GM23338 (cell line): ENCODE results near the gene GRIN3A. TPM values are rescaled to one million over a fixed set of nuclear protein-coding genes. Genes with fewer than 3 reads are reported as not detected.

Source experiments
- ATAC-seq: fragments of 200-7000 bp; cut with Tn5 transposase; 3 replicates; pipeline ENCODE4 v1.9.1; 2020
- DNase-seq: peaks from one replicate; pipeline ENCODE4 v3.0.0-alpha.2; 2015; ENCODE audit warnings: low spot score
- H2AFZ ChIP-seq: fragments of 200-600 bp; sonication (generic); 2 replicates; pipeline ENCODE4 v1.8.0; 2016; ENCODE audit warnings: antibody characterized with exemption, mild to moderate bottlenecking, moderate library complexity
- H3F3A ChIP-seq: fragments of 200-600 bp; sonication (generic); replicated peaks from 2 replicates; pipeline ENCODE4 v1.8.0; 2017; ENCODE audit warnings: antibody characterized with exemption, mixed run types, low read depth
- H3K27ac ChIP-seq: fragments of 200-600 bp; sonication (generic); 2 replicates; pipeline ENCODE4 v1.6.1; 2016; ENCODE audit warnings: low read depth
- H3K27me3 ChIP-seq: fragments of 200-600 bp; sonication (generic); 2 replicates; pipeline ENCODE4 v1.8.0; 2016; ENCODE audit warnings: mild to moderate bottlenecking, mixed run types, moderate library complexity; ENCODE audit not compliant: insufficient read depth
- H3K36me3 ChIP-seq: fragments of 200-600 bp; sonication (generic); 2 replicates; pipeline ENCODE4 v1.8.0; 2016; ENCODE audit warnings: mild to moderate bottlenecking; ENCODE audit not compliant: insufficient read depth
- H3K4me1 ChIP-seq: fragments of 200-600 bp; sonication (generic); 2 replicates; pipeline ENCODE4 v1.8.0; 2016; ENCODE audit warnings: mild to moderate bottlenecking, moderate library complexity; ENCODE audit not compliant: insufficient read depth
- H3K4me2 ChIP-seq: fragments of 200-600 bp; sonication (generic); 2 replicates; pipeline ENCODE4 v1.7.1; 2017; ENCODE audit warnings: mixed run types
- H3K4me3 ChIP-seq: fragments of 200-600 bp; sonication (generic); 2 replicates; pipeline ENCODE4 v1.6.1; 2016; ENCODE audit warnings: mixed run types
- H3K79me2 ChIP-seq: fragments of 200-600 bp; sonication (generic); replicated peaks from 2 replicates; pipeline ENCODE4 v1.8.0; 2017; ENCODE audit warnings: mild to moderate bottlenecking; ENCODE audit not compliant: insufficient read depth
- H3K9me2 ChIP-seq: fragments of 200-600 bp; sonication (generic); 2 replicates; pipeline ENCODE4 v1.8.0; 2017; ENCODE audit not compliant: insufficient read depth
- H4K20me1 ChIP-seq: fragments of 200-600 bp; sonication (generic); replicated peaks from 2 replicates; pipeline ENCODE4 v1.8.0; 2017; ENCODE audit warnings: mild to moderate bottlenecking; ENCODE audit not compliant: insufficient read depth
- H3K27ac Mint-ChIP-seq: 2 replicates; pipeline ENCODE4 v1.8.0; 2020; ENCODE audit warnings: inconsistent platforms, mild to moderate bottlenecking, moderate library complexity, mixed read lengths
- H3K27me3 Mint-ChIP-seq: 3 replicates; pipeline ENCODE4 v1.8.0; 2022; ENCODE audit warnings: low read depth, mild to moderate bottlenecking, moderate library complexity, mixed read lengths, inconsistent platforms; ENCODE audit not compliant: insufficient read depth, poor library complexity
- H3K36me3 Mint-ChIP-seq: 3 replicates; pipeline ENCODE4 v1.8.0; 2021; ENCODE audit warnings: low read depth, mild to moderate bottlenecking, inconsistent platforms, moderate library complexity, mixed read lengths
- H3K4me1 Mint-ChIP-seq: 3 replicates; pipeline ENCODE4 v1.8.0; 2020; ENCODE audit warnings: mild to moderate bottlenecking, inconsistent platforms, mixed read lengths
- H3K4me3 Mint-ChIP-seq: 3 replicates; pipeline ENCODE4 v1.8.0; 2021; ENCODE audit warnings: moderate library complexity, mild to moderate bottlenecking, inconsistent platforms, mixed read lengths
- H3K9me3 Mint-ChIP-seq: 3 replicates; pipeline ENCODE4 v1.8.0; 2020; ENCODE audit warnings: moderate library complexity, mild to moderate bottlenecking, inconsistent platforms, mixed read lengths
- CREB1 ChIP-seq: fragments of 250-450 bp; sonication (Bioruptor Pico); IDR thresholded peaks from 2 replicates; pipeline ENCODE4 v1.5.0; 2020; ENCODE audit warnings: low read depth, mild to moderate bottlenecking, moderate library complexity
- EZH2 ChIP-seq: fragments of 200-600 bp; sonication (generic); IDR thresholded peaks from one replicate; pipeline ENCODE4 v1.8.0; 2017; ENCODE audit warnings: antibody characterized with exemption, mild to moderate bottlenecking, low read depth; ENCODE audit not compliant: unreplicated experiment
- EZH2phosphoT487 ChIP-seq: fragments of 200-600 bp; sonication (generic); IDR thresholded peaks from one replicate; pipeline ENCODE4 v1.8.1; 2018; ENCODE audit warnings: antibody characterized with exemption; ENCODE audit not compliant: unreplicated experiment
- JUNB ChIP-seq: IDR thresholded peaks from one replicate; pipeline ENCODE4 v1.6.1; 2016; ENCODE audit warnings: antibody characterized with exemption; ENCODE audit not compliant: unreplicated experiment
- NANOG ChIP-seq: IDR thresholded peaks from 2 replicates; pipeline ENCODE4 v1.6.1; 2016; ENCODE audit warnings: antibody characterized with exemption, borderline replicate concordance
- POLR2AphosphoS5 ChIP-seq: IDR thresholded peaks from 2 replicates; pipeline ENCODE4 v1.6.1; 2016; ENCODE audit warnings: antibody characterized with exemption, low read depth
- STAT1 ChIP-seq: IDR thresholded peaks from one replicate; pipeline ENCODE4 v1.6.1; 2016; ENCODE audit warnings: antibody characterized with exemption; ENCODE audit not compliant: unreplicated experiment
- ZNF114 ChIP-seq: fragments of 250-450 bp; sonication (Bioruptor Pico); IDR thresholded peaks from 2 replicates; pipeline ENCODE4 v1.5.0; 2020; ENCODE audit warnings: mild to moderate bottlenecking, moderate library complexity
- polyA plus RNA-seq: library from polyadenylated mRNA; unstranded; fragments of >200 nt; fragmentation: Nextera tagmentation; extraction: Ambion mirVana; gene quantifications from 2 replicates; pipeline ENCODE4 v1.2.1, GENCODE V29; 2016
- total RNA-seq: library from RNA; depleted of rRNA; stranded (reverse); fragments of >200 nt; shearing (Covaris generic); gene quantifications from 2 replicates; pipeline ENCODE4 v1.2.3, GENCODE V29; 2014
- TF ChIP-seq, protein P1 (sequence below): IDR thresholded peaks from 2 replicates; pipeline ENCODE4 v1.6.1; 2016; ENCODE audit warnings: antibody characterized with exemption
- TF ChIP-seq, protein P2 (sequence below): fragments of 250-450 bp; sonication (Bioruptor Pico); IDR thresholded peaks from 2 replicates; pipeline ENCODE4 v1.5.0; 2020; ENCODE audit warnings: mild to moderate bottlenecking, moderate library complexity
- TF ChIP-seq, protein P3 (sequence below), 2 experiments: fragments of 200-600 bp in 1 of 2; sonication (generic) in 1 of 2; conservative IDR thresholded peaks; 2 replicates each; pipeline versions ENCODE4 v1.5.1 to v1.6.1; 2016 to 2017; ENCODE audit warnings: antibody characterized with exemption in 2 of 2, low read depth in 2 of 2, mild to moderate bottlenecking in 2 of 2, moderate library complexity in 1 of 2
- TF ChIP-seq, protein P4 (sequence below): IDR thresholded peaks from one replicate; pipeline ENCODE4 v1.6.1; 2018; ENCODE audit warnings: antibody characterized with exemption; ENCODE audit not compliant: unreplicated experiment

GRIN3A gene
- total and polyA plus RNA-seq, 2 experiments from 2014 or later, result 0.03 to 0.05 TPM

DNA sequence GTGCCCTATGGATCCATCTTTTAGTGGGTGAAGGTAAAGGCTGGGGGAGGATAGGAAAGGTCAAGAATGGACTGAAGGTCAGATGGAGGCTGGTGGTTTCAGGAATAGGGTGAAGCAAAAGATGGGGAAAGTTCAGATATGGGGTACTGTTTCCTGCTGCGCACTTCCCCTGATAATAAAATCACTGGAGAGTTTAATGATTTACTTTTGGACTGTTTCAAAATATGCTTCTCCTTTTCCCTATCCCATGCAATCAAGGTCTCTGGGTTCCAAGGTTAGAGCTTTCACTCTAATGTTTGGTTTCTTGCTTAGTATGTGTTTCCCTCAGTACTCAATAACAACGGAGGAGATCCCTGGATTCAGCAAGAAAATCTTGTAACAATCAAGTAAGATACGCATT, 132.9 kb downstream of the GRIN3A start:
- no peak overlapping the region for H2AFZ ChIP-seq
- H3K4me1 Mint-ChIP-seq, result peaks cover 5% of the 10 kb centered on the region; the same call in 2 of the 3 replicates
- no peak overlapping the region for H3K4me3 ChIP-seq
- TF ChIP-seq CREB1 (CRISPR knock-in tag), result no peak
- TF ChIP-seq, protein P1, sequence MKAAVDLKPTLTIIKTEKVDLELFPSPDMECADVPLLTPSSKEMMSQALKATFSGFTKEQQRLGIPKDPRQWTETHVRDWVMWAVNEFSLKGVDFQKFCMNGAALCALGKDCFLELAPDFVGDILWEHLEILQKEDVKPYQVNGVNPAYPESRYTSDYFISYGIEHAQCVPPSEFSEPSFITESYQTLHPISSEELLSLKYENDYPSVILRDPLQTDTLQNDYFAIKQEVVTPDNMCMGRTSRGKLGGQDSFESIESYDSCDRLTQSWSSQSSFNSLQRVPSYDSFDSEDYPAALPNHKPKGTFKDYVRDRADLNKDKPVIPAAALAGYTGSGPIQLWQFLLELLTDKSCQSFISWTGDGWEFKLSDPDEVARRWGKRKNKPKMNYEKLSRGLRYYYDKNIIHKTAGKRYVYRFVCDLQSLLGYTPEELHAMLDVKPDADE, result no peak
- TF ChIP-seq, protein P2, sequence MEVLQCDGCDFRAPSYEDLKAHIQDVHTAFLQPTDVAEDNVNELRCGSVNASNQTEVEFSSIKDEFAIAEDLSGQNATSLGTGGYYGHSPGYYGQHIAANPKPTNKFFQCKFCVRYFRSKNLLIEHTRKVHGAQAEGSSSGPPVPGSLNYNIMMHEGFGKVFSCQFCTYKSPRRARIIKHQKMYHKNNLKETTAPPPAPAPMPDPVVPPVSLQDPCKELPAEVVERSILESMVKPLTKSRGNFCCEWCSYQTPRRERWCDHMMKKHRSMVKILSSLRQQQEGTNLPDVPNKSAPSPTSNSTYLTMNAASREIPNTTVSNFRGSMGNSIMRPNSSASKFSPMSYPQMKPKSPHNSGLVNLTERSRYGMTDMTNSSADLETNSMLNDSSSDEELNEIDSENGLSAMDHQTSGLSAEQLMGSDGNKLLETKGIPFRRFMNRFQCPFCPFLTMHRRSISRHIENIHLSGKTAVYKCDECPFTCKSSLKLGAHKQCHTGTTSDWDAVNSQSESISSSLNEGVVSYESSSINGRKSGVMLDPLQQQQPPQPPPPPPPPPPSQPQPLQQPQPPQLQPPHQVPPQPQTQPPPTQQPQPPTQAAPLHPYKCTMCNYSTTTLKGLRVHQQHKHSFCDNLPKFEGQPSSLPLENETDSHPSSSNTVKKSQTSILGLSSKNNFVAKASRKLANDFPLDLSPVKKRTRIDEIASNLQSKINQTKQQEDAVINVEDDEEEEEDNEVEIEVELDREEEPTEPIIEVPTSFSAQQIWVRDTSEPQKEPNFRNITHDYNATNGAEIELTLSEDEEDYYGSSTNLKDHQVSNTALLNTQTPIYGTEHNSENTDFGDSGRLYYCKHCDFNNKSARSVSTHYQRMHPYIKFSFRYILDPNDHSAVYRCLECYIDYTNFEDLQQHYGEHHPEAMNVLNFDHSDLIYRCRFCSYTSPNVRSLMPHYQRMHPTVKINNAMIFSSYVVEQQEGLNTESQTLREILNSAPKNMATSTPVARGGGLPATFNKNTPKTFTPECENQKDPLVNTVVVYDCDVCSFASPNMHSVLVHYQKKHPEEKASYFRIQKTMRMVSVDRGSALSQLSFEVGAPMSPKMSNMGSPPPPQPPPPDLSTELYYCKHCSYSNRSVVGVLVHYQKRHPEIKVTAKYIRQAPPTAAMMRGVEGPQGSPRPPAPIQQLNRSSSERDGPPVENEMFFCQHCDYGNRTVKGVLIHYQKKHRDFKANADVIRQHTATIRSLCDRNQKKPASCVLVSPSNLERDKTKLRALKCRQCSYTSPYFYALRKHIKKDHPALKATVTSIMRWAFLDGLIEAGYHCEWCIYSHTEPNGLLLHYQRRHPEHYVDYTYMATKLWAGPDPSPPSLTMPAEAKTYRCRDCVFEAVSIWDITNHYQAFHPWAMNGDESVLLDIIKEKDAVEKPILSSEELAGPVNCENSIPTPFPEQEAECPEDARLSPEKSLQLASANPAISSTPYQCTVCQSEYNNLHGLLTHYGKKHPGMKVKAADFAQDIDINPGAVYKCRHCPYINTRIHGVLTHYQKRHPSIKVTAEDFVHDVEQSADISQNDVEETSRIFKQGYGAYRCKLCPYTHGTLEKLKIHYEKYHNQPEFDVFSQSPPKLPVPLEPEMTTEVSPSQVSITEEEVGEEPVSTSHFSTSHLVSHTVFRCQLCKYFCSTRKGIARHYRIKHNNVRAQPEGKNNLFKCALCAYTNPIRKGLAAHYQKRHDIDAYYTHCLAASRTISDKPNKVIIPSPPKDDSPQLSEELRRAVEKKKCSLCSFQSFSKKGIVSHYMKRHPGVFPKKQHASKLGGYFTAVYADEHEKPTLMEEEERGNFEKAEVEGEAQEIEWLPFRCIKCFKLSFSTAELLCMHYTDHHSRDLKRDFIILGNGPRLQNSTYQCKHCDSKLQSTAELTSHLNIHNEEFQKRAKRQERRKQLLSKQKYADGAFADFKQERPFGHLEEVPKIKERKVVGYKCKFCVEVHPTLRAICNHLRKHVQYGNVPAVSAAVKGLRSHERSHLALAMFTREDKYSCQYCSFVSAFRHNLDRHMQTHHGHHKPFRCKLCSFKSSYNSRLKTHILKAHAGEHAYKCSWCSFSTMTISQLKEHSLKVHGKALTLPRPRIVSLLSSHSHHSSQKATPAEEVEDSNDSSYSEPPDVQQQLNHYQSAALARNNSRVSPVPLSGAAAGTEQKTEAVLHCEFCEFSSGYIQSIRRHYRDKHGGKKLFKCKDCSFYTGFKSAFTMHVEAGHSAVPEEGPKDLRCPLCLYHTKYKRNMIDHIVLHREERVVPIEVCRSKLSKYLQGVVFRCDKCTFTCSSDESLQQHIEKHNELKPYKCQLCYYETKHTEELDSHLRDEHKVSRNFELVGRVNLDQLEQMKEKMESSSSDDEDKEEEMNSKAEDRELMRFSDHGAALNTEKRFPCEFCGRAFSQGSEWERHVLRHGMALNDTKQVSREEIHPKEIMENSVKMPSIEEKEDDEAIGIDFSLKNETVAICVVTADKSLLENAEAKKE (CRISPR knock-in tag), result no peak
- TF ChIP-seq, protein P3, sequence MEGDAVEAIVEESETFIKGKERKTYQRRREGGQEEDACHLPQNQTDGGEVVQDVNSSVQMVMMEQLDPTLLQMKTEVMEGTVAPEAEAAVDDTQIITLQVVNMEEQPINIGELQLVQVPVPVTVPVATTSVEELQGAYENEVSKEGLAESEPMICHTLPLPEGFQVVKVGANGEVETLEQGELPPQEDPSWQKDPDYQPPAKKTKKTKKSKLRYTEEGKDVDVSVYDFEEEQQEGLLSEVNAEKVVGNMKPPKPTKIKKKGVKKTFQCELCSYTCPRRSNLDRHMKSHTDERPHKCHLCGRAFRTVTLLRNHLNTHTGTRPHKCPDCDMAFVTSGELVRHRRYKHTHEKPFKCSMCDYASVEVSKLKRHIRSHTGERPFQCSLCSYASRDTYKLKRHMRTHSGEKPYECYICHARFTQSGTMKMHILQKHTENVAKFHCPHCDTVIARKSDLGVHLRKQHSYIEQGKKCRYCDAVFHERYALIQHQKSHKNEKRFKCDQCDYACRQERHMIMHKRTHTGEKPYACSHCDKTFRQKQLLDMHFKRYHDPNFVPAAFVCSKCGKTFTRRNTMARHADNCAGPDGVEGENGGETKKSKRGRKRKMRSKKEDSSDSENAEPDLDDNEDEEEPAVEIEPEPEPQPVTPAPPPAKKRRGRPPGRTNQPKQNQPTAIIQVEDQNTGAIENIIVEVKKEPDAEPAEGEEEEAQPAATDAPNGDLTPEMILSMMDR (conservative IDR thresholded peaks at IDR 0.05; ENCODE audit: low read depth in 2 of 2), result no peak
- no peak for TF ChIP-seq POLR2AphosphoS5
- no peak for TF ChIP-seq NANOG
- no peak for TF ChIP-seq ZNF114
- no peak for TF ChIP-seq EZH2
- no peak for TF ChIP-seq EZH2phosphoT487
- no peak for TF ChIP-seq JUNB
- TF ChIP-seq STAT1, result no peak
- TF ChIP-seq, protein P4, sequence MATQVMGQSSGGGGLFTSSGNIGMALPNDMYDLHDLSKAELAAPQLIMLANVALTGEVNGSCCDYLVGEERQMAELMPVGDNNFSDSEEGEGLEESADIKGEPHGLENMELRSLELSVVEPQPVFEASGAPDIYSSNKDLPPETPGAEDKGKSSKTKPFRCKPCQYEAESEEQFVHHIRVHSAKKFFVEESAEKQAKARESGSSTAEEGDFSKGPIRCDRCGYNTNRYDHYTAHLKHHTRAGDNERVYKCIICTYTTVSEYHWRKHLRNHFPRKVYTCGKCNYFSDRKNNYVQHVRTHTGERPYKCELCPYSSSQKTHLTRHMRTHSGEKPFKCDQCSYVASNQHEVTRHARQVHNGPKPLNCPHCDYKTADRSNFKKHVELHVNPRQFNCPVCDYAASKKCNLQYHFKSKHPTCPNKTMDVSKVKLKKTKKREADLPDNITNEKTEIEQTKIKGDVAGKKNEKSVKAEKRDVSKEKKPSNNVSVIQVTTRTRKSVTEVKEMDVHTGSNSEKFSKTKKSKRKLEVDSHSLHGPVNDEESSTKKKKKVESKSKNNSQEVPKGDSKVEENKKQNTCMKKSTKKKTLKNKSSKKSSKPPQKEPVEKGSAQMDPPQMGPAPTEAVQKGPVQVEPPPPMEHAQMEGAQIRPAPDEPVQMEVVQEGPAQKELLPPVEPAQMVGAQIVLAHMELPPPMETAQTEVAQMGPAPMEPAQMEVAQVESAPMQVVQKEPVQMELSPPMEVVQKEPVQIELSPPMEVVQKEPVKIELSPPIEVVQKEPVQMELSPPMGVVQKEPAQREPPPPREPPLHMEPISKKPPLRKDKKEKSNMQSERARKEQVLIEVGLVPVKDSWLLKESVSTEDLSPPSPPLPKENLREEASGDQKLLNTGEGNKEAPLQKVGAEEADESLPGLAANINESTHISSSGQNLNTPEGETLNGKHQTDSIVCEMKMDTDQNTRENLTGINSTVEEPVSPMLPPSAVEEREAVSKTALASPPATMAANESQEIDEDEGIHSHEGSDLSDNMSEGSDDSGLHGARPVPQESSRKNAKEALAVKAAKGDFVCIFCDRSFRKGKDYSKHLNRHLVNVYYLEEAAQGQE, result no peak
- H3K79me2 ChIP-seq, result no peaks in the 10 kb centered on the region
- no peak for ATAC-seq
- H3K36me3 Mint-ChIP-seq, result no peaks in the 10 kb centered on the region
- no peak for DNase-seq
- no peak overlapping the region for H3K27ac ChIP-seq
- no peak overlapping the region for H3K4me2 ChIP-seq
- H3K4me1 ChIP-seq, result no peaks in the 10 kb centered on the region
- H3K4me3 Mint-ChIP-seq, result no peak overlapping the region
- no peak overlapping the region for H3K27ac Mint-ChIP-seq
- no peaks in the 10 kb centered on the region for H3K27me3 Mint-ChIP-seq
- no peaks in the 10 kb centered on the region for H3K27me3 ChIP-seq
- no peaks in the 10 kb centered on the region for H3K36me3 ChIP-seq
- no peaks in the 10 kb centered on the region for H3K9me3 Mint-ChIP-seq
- no peaks in the 10 kb centered on the region for H4K20me1 ChIP-seq
- H3F3A ChIP-seq, result no peaks in the 10 kb centered on the region
- no peaks in the 10 kb centered on the region for H3K9me2 ChIP-seq
